Midbrain (tissue), 1 donor: ENCODE results near the gene KMT2E.

ENCODE experiments used
- DNase-seq: peaks from one replicate; lab custom pipeline; 2025; lab: John Stamatoyannopoulos, UW

Gene KMT2E

DNA sequence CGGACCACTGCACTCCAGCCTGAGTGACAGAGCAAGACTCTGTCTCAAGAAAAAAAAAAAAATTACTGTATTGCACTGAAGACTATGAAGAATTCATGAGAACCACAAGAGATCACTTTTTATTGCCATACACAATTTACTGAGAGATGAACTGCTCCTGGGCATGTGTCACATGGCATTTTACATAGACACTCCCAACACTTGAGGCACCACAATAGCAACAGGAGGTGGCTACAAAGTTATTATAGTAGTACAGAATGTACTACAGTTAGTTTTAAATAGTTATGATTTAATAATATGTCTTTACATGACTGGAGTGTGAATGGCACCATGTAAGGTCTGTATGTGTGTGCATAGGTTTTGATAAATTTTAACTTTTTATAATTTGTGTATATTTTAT lies 70.6 kb downstream of the KMT2E start:
- no peak for DNase-seq

DNA sequence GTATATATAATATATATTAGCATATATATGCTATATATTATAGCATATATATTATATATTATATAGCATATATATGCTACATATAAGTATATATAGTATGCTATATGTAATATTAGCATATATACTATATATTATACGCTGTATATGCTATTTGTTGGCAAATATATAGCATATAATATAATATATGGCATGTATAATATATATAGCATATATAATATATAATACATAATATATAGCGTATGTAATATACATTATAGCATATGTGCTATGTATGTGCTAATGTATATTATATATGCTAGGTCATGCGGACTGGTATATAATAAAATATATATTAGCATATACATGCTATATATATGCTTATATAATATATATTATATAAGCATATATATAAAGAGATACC lies 72.8 kb downstream of the KMT2E start:
- no peak for DNase-seq

DNA sequence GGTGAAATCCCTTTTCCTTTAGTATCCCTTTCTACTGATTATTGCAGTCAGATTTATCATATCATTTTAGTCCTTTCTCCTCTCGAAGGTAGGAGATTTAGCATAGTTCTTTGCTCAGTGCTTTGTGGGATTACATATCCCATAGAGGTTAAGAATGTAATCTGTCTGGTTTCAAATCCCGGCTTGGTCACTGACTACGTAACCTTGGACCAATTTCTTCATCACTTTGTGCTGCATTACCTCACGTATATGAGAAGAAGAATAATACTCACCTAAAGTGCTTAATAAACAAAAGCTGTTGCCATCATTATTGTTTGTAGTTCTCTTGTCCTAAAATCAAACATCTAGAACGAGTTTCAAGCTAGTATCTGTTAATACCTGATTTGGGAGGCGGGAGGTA lies 74.0 kb downstream of the KMT2E start:
- no peak for DNase-seq

DNA sequence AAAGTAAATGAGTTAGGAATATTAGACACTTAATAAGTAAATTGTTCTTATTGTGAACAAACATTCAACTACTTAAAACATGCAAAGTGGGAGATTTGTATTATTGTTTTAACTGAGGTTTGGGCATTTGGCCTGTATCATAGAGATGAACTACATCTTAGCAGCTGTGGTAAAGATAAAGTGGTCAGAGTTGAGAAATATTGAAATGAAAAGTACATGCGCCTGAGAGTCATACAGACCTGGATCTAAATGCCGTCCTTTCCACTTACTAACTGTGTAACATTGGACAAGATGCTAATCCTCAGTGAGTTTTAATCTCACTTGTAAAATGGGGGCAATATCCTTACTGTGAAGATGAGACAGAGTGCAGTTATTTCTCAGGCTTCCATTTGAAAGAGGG lies 74.5 kb downstream of the KMT2E start:
- DNase-seq = no peak

DNA sequence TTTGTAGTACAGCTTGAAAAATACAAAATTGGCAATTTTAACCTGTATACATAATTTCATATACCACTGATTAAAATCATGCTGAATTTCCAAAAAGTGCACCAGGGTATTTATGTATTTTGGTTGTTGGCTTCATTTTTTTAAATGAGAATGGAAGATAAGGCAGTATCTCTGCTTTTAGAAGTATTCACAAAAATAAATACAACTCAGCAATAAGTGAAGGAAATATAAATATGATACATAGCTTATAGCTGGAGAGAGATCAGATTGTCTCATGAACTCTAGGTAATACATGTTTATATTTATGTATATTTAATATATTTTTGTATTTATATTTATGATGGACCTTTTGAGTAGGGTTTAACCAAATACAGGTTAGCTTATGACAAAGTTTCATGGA lies 81.0 kb downstream of the KMT2E start:
- DNase-seq = no peak

DNA sequence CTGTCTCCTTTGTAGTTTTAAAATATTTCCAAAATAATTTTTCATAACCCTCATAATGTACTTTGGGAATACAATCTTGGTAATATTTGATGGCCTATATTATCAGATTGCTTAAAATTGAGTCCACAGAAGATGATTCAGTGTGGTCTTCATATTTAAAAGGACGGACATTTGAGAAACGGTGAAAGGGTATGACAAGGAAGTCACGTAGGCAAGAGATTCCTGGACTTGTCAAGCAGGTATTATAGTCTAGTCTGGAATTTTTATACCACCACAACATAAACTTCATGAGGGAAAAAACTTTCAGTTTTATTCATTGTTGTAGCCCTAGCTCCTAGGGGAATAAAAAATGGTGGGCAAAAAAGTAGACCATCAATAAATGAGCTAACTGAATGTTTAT lies 82.3 kb downstream of the KMT2E start:
- no peak for DNase-seq

DNA sequence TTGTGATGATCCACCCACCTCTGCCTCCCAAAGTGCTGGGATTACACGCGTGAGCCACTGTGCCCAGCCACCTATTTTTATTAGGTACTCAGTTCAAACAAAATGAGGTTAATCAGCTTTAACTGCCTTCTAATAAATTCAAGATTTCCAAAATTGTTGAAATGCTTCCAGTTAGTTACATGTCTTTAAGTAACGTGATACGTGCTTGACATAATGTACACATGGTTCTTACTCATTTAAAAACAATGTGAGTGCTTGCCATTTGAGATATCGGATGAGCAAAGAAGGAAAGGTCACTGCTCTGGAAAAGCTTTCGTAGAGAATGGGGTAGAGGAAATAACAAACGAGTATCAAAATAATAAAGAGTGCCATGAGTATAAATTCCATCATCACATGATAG lies 83.6 kb downstream of the KMT2E start:
- DNase-seq = no peak

DNA sequence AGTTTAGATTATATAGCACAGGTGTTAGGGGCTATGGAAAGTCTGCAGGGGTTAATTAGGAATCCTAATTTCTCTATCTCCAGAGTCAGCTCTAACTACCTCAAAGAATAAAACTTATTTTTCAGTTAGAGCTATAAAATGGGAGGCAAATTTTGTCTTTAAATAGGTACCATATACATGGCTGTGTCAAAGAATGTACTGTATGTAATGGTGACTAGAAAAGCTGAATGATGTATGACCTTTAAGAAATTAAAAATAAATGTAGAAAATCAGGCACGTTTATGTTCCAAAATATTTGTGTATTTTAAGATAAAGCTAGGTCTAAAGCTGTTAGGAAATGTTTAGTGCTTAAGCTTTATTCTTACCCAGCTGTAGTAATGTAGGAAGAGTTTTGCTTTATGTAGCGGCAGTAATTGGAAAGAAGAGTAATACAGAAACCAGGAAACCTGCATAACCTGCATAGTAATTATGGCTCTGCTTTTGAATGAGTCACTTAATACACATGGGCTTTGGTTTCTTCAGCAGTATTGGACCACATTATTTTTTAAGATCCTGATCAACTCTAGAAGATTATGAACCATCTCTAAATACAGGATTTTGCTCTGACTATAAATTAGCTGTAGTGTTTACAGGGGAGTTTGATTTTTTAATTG lies 85.0 kb downstream of the KMT2E start:
- DNase-seq = no peak

DNA sequence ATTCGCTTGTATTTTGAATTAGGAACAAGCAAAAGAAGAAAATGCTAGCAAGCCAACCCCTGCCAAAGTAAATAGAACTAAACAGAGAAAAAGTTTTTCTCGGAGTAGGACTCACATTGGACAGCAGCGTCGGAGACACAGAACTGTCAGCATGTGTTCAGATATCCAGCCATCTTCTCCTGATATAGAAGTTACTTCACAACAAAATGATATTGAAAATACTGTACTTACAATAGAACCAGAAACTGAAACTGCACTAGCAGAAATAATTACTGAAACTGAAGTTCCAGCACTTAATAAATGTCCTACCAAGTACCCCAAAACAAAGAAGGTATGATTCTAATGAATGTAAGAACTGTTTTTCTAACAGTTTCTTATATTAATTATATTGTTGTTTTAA lies 87.9 kb downstream of the KMT2E start:
- DNase-seq = no peak

DNA sequence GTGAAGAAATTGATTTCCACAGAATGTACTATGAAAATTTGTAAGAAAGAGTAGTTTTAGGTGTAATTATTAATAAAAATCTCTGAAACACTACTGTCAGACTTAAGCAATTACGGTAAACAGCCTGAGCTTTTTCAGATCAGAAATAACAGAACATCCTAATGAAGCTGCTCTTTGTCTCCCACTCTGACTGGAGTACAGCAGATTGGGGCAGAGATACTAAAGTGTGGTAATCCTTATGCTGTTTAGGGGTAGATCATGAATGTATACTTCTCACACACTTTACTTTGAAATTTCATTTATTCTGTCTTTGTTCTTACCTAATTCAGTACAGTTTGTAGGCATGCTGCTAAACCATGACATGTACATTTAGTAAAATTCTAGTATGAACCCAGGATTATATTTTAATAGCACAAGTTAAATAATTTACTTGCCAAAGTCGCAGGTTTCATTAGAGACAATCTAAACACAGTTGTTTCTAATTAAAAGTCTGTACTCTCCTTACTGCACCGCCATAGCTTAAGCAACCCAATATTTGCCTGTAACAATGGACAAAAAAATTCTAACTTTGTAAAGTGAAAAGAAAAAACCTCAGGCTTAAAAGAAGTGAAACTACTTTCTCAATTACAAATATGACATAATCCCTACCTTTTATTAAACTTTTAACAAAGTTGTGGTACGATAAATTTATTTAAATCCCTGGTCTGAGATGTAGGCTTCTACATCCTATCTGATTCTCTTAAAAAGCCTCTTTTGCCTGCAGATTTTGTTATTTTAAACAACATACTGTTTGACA lies 88.8 kb downstream of the KMT2E start:
- DNase-seq = no peak

DNA sequence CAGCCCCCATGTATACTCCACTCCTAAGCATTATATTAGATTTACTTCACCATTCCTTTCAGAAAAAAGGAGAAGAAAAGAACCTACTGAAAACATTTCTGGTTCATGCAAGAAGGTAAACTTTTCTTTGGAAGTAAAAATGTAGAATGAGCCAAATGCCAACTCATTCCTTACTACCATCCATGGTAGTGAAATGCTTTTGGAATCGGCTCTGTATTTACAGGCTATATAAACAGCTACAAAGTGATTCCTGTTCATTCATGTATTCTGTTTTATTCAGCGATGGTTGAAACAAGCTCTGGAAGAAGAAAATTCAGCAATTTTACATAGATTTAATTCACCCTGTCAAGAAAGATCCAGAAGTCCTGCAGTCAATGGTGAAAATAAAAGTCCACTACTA lies 91.6 kb downstream of the KMT2E start:
- DNase-seq = no peak

DNA sequence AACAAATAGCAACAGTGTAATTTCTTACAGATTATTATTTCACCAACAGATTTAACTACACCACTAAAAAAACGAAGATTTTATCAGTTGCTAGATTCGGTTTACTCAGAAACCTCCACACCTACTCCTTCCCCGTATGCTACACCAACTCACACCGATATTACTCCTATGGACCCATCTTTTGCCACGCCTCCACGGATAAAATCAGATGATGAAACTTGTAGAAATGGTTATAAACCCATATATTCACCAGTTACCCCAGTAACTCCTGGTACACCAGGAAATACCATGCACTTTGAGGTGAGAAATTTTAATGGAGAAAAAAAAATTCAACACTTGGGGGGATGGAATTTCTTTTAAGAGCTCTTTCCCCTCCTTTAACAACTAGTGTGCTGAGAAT lies 92.5 kb downstream of the KMT2E start:
- DNase-seq = no peak

DNA sequence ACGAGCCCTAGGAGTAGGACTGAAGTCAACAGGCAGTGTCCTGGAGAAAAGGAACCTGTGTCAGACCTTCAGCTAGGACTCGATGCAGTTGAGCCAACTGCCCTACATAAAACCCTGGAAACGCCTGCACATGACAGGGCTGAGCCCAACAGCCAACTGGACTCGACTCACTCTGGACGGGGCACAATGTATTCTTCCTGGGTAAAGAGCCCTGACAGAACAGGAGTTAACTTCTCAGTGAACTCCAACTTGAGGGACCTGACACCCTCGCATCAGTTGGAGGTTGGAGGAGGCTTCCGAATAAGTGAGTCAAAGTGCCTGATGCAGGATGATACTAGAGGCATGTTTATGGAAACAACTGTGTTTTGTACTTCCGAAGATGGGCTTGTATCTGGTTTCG lies 93.5 kb downstream of the KMT2E start:
- no peak for DNase-seq

DNA sequence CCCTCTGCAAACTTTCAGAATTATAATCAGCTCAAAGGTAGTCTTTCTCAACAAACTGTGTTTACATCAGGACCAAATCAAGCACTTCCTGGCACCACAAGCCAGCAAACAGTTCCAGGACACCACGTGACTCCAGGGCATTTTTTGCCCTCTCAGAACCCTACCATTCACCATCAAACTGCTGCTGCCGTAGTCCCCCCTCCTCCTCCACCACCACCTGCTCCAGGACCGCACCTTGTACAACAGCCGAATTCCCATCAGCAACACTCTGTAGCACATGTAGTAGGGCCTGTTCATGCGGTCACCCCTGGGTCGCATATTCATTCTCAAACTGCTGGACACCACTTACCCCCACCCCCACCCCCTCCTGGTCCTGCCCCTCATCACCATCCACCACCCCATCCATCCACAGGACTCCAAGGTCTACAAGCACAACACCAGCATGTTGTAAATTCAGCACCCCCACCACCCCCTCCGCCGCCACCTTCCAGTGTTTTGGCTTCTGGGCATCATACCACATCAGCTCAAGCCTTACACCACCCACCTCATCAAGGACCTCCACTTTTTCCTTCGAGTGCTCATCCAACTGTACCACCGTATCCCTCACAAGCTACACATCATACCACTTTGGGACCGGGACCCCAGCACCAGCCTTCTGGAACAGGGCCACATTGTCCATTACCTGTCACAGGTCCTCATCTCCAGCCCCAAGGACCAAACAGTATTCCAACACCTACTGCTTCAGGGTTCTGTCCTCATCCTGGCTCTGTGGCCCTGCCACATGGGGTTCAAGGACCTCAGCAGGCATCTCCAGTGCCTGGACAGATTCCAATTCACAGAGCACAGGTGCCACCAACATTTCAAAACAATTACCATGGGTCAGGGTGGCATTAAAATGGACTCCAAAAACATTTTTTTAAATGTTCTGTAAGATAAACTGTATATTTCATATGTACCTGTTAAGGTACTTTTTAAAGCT lies 98.7 kb downstream of the KMT2E start:
- DNase-seq = no peak

DNA sequence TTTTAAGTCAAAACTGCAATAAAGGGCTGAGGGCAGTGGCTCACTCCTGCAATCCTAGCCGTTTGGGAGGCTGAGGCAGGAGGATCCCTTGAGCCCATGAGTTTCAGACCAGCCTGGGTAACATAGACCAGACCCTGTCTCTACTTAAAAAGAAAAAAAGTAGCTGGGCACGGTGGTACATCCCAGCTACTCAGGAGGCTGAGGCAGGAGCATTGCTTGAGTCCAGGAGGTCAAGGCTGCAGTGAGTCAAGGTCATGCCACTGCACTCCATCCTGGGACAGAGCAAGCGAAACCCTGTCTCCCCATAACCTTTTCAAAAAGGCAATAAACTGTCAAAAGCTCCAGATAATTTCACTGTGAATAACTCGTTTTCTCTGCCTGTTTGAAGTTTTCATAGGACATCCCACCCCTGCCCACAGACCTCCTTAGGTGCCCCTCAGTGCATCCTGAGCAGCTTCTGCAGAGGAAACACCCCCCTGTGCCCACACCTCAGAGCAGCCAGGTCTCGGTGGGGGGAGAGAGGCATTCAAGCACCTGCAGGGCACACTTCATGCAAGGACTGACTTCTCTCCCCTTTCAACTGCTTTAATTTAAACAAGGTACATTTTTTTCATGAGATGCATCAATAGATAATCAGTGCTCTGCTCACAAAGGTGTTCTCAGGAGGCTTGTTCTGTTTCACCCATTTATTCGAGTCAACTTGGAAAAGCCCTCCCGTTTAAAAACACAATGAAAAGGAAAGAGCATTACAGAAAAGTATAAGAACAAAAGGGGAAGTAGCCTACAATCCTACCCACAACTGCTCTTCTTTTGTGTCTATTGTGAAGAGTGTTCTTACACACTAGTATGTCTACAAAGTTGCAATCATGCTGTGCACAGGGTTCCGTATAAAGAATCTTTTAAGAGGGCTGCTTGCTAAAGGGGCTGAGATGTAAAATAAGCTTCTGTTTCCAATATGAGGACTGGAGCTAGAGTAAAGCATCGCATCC lies 104.9 kb downstream of the KMT2E start:
- DNase-seq = no peak

DNA sequence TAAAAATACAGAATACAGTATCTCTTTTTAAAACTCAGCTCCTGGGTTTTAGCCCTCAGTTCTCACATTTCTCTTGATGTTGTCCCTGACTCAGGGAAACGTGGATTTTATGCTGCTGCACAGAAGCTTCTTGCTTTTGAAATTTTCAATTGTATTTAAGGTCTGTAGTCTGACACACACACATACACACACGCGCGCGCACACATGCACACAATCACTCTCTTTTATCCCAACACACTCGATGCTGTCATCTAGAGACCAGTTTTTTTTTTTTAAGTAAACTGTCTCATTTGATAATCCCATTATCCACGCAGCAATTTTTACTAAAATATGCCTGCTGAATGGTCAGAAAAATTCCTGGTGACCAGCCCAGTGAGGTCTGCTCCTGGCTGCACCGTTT lies 108.6 kb downstream of the KMT2E start:
- peak; percentile 16 for DNase-seq

DNA sequence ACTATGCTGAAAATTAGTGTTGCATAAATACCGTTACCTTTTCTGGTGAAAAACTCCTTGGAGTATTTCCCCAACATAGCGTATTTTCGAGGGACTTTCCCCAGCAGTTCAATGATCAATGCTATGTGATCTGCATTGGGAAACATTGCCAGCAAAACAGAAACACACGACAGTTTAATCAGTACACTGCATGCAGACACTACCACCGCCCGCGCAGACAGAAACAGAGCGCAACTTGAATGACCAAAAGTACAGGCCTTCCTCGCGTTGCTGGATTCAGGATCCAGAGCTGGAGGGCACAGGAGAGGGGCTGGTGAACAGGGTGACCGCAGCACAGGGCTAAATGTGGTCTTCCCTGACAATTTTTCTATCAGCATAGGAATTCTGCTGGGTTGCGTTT lies 111.7 kb downstream of the KMT2E start:
- no peak for DNase-seq

DNA sequence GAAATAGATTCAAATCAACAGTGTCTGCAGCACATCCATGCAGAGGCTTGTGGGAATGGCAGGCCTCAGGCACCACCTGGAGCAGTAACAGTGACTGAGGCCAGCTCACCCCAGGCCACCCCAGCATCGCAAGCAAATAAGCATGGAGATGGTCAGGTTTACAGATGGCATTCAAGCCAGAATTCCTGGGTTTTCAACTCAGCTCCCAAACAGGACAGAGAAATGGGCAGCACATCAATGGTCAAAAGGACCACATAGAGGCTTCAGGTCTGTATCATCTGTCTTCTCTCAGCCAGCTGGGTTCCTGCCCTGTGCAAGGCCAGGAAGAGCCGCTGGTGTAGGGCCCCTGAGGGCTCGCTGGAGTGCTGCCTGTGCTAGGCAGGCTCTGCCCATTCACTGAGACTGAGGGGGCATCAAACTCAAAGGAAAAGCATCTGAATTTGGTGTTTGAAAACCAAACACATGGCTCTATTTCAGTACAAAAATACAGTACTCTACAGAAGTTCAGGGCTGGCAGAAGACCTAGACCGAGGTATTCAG lies 112.5 kb downstream of the KMT2E start:
- DNase-seq = no peak

DNA sequence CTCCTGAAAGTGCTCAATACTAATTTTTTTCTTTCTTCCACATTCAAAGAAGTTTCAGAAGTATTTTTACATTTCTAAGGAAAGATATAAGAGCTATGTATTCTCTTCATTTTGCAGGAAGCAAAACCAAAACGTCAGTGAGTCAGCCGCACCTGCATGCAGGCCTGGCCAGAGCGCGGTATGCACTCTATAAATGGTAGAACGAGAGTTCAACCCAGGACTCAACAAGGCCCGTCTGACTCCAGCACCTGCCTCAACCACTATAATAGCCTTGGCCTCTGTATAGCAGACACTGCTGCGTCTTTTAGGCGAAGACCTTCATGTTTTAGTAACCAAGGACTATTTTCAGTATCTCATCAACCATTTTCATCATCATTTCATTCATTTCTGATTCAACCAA lies 113.2 kb downstream of the KMT2E start:
- DNase-seq = no peak

DNA sequence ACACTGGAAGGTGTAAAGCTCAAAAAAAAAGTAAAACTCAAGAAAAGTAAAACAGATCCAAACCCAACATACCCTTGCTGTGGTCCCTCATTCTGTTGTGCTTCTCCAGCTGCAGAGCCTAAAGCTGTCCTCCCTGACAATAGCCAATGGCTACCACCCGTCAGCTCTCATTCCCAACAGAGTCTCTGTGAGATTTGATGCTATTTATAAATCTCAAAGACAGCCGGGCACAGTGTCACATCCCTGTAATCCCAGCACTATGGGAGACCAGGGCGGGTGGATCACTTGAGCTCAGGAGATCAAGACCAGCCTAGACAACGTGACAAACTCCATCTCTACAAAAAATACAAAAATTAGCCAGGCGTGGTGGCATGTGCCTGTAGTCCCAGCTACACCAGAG lies 116.0 kb downstream of the KMT2E start:
- DNase-seq = peak; percentile 42

DNA sequence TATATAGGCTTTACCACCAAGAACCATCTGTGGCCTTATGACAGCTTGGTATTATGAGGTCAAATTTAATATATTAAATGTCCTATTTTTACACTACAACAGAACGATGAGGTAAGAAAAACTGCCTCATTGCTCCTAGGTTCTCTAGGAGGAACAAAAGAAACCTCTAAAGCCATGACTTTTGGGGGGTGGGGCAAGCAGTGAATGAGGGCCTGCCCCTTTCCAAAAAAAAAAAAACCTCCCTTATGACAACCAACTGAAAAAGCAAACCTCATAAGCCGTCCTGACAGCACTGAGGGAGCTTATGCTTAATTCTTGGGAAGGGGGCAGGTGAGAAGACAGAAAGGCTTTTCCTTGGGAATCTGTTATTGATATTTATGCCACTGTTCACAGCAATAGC lies 116.6 kb downstream of the KMT2E start:
- no peak for DNase-seq
